Heart left ventricle (tissue), 13 donors: ENCODE results near the gene ANKUB1.

Experiments used
- POLR2A ChIP-seq, 2 donors: fragments of 450-650 bp; IDR thresholded peaks; one replicate each; pipeline ENCODE4 v1.6.1; 2017; ENCODE audit warnings: antibody characterized with exemption in 2 of 2, mild to moderate bottlenecking in 2 of 2, moderate library complexity in 2 of 2
- TF ChIP-seq, protein P1 (sequence below), 12 donors: fragments of 200-600 bp; sonication (generic) in 4 of 12; IDR thresholded peaks; one replicate each; pipeline versions ENCODE4 v1.5.0 to v1.8.0; 2018 to 2022; ENCODE audit warnings: antibody characterized with exemption in 12 of 12, mild to moderate bottlenecking in 5 of 12
- donor health status: ischemic (EF 13 %, LVEDD 7.1; RV severe dilation, severe dysfunction).
- donor health status: DM: no; HTN: yes; CAD: no.
- donor health status: DM: no; HTN: no; CAD: no.
- donor health status: ischemic (EF 25% LVEDD 6.9; RV normal size, moderate dysfunction).
- donor health status: ischemic (EF 25% LVEDD 5.7; RV mildly dilated, moderate dysfunction).
- donor health status: ischemic (EF 35%, LVEDD 5.7; RV mildly dilated, moderate dysfunction).
- donor health status: nonischemic (EF 11% LVEDD 7.7; RV severe dilation, severe dysfunction).
- donor health status: DM: yes; HTN: yes; CAD: no.
- donor health status: PGD.
- donor health status: ischemic (EF 29% LVEDD 5.4; RV normal size, mild dysfunction).
- donor health status: nonischemic (EF 23%, LVEDD 6.1; RV moderate dilation, normal function).

DNA sequence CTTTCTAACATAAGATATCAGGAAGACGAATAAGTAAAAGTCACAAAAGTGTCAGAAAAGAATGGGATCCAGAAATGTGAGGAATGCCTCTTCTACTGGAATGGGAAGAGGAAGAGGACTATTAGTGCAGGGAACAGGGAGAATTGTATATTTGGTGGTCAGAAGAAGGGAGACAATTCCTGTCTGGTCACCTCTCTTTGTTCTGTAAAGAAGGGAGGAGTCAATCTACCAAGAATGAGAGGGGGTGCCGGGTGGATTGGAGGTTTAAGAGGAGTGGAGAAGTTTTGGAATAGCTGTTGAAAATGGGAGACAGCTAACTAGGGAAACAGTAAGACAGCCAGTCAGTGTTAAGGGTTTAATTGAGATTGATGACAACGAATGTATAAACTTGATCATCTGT, 60.1 kb downstream of the ANKUB1 start:
- no peak for TF ChIP-seq POLR2A (IDR thresholded peaks at IDR 0.05)
- TF ChIP-seq, protein P1, sequence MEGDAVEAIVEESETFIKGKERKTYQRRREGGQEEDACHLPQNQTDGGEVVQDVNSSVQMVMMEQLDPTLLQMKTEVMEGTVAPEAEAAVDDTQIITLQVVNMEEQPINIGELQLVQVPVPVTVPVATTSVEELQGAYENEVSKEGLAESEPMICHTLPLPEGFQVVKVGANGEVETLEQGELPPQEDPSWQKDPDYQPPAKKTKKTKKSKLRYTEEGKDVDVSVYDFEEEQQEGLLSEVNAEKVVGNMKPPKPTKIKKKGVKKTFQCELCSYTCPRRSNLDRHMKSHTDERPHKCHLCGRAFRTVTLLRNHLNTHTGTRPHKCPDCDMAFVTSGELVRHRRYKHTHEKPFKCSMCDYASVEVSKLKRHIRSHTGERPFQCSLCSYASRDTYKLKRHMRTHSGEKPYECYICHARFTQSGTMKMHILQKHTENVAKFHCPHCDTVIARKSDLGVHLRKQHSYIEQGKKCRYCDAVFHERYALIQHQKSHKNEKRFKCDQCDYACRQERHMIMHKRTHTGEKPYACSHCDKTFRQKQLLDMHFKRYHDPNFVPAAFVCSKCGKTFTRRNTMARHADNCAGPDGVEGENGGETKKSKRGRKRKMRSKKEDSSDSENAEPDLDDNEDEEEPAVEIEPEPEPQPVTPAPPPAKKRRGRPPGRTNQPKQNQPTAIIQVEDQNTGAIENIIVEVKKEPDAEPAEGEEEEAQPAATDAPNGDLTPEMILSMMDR (IDR thresholded peaks at IDR 0.05), result no peak
